AG08395 (cell line): ENCODE results near the gene RTCB.
A peak's percentile ranks its signal among the peaks of the same experiment; 100 is the strongest.

ENCODE experiments used
- DNase-seq: peaks from one replicate; pipeline ENCODE4 v3.0.0; 2012; ENCODE audit warnings: mixed read lengths, low spot score

RTCB gene

GRCh38 chr22:32411829-32412592 lies at the start of gene RTCB:
Gene RTCB (minus strand): TSS chr22:32412247. CDS start chr22:32412156, 91 bp downstream.
- peak; percentile 92 for DNase-seq

- no peak for DNase-seq
These were observed 45.0 kb upstream of the RTCB start for GRCh38 chr22:32457031-32457430.

GRCh38 chr22:32448980-32449379 lies 36.9 kb upstream of the RTCB start:
- DNase-seq = no peak

GRCh38 chr22:32446321-32446720 lies 34.3 kb upstream of the RTCB start:
- DNase-seq = no peak

- no peak for DNase-seq
These were observed 32.0 kb upstream of the RTCB start for GRCh38 chr22:32444068-32444467.

GRCh38 chr22:32430352-32430751 lies 18.3 kb upstream of the RTCB start:
- no peak for DNase-seq

- no peak for DNase-seq
These were observed 14.8 kb upstream of the RTCB start for GRCh38 chr22:32426881-32427280.

GRCh38 chr22:32423664-32424063 lies 11.6 kb upstream of the RTCB start:
- DNase-seq = no peak

GRCh38 chr22:32422062-32422461 lies 10.0 kb upstream of the RTCB start:
- DNase-seq = no peak

- no peak for DNase-seq
These were observed 9.4 kb upstream of the RTCB start for GRCh38 chr22:32421484-32421883.

- DNase-seq = no peak
These were observed 5.9 kb upstream of the RTCB start for GRCh38 chr22:32417906-32418305.

- DNase-seq = no peak
These were observed 4.6 kb upstream of the RTCB start for GRCh38 chr22:32416556-32417085.

GRCh38 chr22:32414191-32414590 lies 2.1 kb upstream of the RTCB start:
- no peak for DNase-seq

GRCh38 chr22:32413719-32414118 lies 1.7 kb upstream of the RTCB start:
- peak; percentile 21 for DNase-seq

- peak; percentile 6 for DNase-seq
These were observed 645 bp downstream of the RTCB start for GRCh38 chr22:32411402-32411801.

- no peak for DNase-seq
These were observed 1.6 kb downstream of the RTCB start for GRCh38 chr22:32410459-32410858.

GRCh38 chr22:32409977-32410376 lies 2.1 kb downstream of the RTCB start:
- DNase-seq = no peak

GRCh38 chr22:32407936-32408335 lies 4.1 kb downstream of the RTCB start:
- DNase-seq = no peak

GRCh38 chr22:32407312-32407711 lies 4.7 kb downstream of the RTCB start:
- DNase-seq = no peak

- no peak for DNase-seq
These were observed 8.0 kb downstream of the RTCB start for GRCh38 chr22:32404021-32404420.

GRCh38 chr22:32401486-32401885 lies 10.6 kb downstream of the RTCB start:
- no peak for DNase-seq

- no peak for DNase-seq
These were observed 15.3 kb downstream of the RTCB start for GRCh38 chr22:32396746-32397145.

GRCh38 chr22:32396255-32396654 lies 15.8 kb downstream of the RTCB start:
- no peak for DNase-seq

GRCh38 chr22:32395107-32395506 lies 16.9 kb downstream of the RTCB start:
- no peak for DNase-seq
